MM.1S (cell line): Measurements from ENCODE around the gene CPEB4.

Experiments used
- DNase-seq: peaks from one replicate; pipeline ENCODE4 v3.0.0-alpha.2; 2015
- H2AFZ ChIP-seq: fragments of 300-600 bp; sonication (generic); 2 replicates; pipeline ENCODE4 v1.6.0; 2016; ENCODE audit warnings: antibody characterized with exemption, low read length
- H3F3A ChIP-seq: fragments of 300-600 bp; sonication (generic); 2 replicates; pipeline ENCODE4 v1.6.1; 2016; ENCODE audit warnings: mild to moderate bottlenecking, antibody characterized with exemption, low read length, moderate library complexity, mixed read lengths; ENCODE audit not compliant: insufficient read depth
- H3K27ac ChIP-seq: fragments of 300-600 bp; sonication (generic); 2 replicates; pipeline ENCODE4 v1.5.1; 2016; ENCODE audit warnings: mild to moderate bottlenecking, low read length
- H3K27me3 ChIP-seq: fragments of 300-600 bp; sonication (generic); replicated peaks from 2 replicates; pipeline ENCODE4 v1.6.0; 2016; ENCODE audit warnings: low read length; ENCODE audit not compliant: insufficient read depth
- H3K36me3 ChIP-seq: fragments of 300-600 bp; sonication (generic); replicated peaks from 2 replicates; pipeline ENCODE4 v1.6.1; 2016; ENCODE audit warnings: mild to moderate bottlenecking, low read length, mixed read lengths; ENCODE audit not compliant: insufficient read depth
- H3K4me1 ChIP-seq: fragments of 300-600 bp; sonication (generic); 2 replicates; pipeline ENCODE4 v1.6.1; 2016; ENCODE audit warnings: low read length, mixed read lengths
- H3K4me2 ChIP-seq: fragments of 300-600 bp; sonication (generic); 2 replicates; pipeline ENCODE4 v1.6.0; 2016; ENCODE audit warnings: low read depth, low read length
- H3K4me3 ChIP-seq: fragments of 300-600 bp; sonication (generic); 2 replicates; pipeline ENCODE4 v1.5.1; 2016; ENCODE audit warnings: low read length, mixed read lengths
- H3K79me2 ChIP-seq: fragments of 300-600 bp; sonication (generic); 2 replicates; pipeline ENCODE4 v1.6.1; 2016; ENCODE audit warnings: mixed run types, low read length, mixed read lengths
- H3K9ac ChIP-seq: fragments of 300-600 bp; sonication (generic); 2 replicates; pipeline ENCODE4 v1.6.1; 2016; ENCODE audit warnings: low read length, mixed read lengths
- H3K9me2 ChIP-seq: fragments of 300-600 bp; sonication (generic); replicated peaks from 2 replicates; pipeline ENCODE4 v1.6.1; 2016; ENCODE audit warnings: mild to moderate bottlenecking, low read length, mixed read lengths; ENCODE audit not compliant: insufficient read depth
- H3K9me3 ChIP-seq: fragments of 300-600 bp; sonication (generic); replicated peaks from 2 replicates; pipeline ENCODE4 v1.6.1; 2016; ENCODE audit warnings: mild to moderate bottlenecking, low read length, mixed read lengths; ENCODE audit not compliant: insufficient read depth
- H4K20me1 ChIP-seq: fragments of 300-600 bp; sonication (generic); 2 replicates; pipeline ENCODE4 v1.6.1; 2016; ENCODE audit warnings: mild to moderate bottlenecking, low read length, moderate library complexity, mixed read lengths; ENCODE audit not compliant: insufficient read depth
- CTCF ChIP-seq: fragments of 300-600 bp; sonication (generic); IDR thresholded peaks from 2 replicates; pipeline ENCODE4 v1.5.1; 2016; ENCODE audit warnings: antibody characterized with exemption, low read length, mixed read lengths
- EZH2 ChIP-seq: fragments of 300-600 bp; sonication (generic); optimal IDR thresholded peaks from 2 replicates; pipeline ENCODE3; 2017; ENCODE audit warnings: low read depth, mild to moderate bottlenecking, antibody characterized with exemption, low read length, mixed read lengths
- EZH2phosphoT487 ChIP-seq: fragments of 300-600 bp; sonication (generic); IDR thresholded peaks from 2 replicates; pipeline ENCODE4 v1.6.1; 2018; ENCODE audit warnings: antibody characterized with exemption, low read length

CPEB4 gene

DNA sequence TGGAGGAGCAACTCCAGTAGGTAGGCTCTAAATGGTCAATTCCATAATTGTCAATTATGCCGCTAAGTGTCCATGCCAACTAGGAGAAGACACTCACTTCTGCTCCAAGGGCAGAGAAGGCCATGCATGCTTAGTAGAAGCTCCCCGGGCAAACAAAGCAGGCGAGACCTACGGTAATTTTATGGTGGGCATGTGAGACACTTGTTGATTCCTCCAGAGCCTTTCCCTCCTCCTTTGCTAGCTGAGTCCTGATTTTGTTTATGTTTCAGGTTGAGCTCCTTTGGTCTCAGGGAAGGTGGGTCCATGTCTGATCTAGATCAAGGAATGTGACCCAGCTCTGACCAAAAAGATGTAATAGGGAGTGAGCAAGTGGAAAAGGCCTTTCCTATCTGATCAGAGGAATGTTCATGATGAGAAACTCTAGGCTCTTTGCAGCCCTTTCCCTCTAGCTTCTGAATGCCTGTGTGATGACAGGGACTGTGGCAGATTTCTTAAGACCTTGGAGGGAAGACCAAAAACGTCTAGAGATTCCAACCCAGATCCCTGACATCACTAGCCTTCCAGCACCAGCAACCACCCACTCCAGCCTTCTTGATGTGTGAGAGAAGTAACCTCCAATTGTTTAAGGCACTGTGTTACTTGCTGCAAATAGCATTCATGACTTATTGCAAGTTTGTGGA lies 7.7 kb upstream of the CPEB4 start:
- Histone ChIP-seq H4K20me1 (no peaks in the 10 kb centered on the region), H3K79me2 (peaks cover 4% of the 10 kb centered on the region; the same call in 1 of the 2 replicates), H3K27me3 (no peaks in the 10 kb centered on the region), H3F3A (peaks cover 26% of the 10 kb centered on the region), H3K9me2 (no peaks in the 10 kb centered on the region), H3K4me1 (peaks cover 29% of the 10 kb centered on the region), H3K36me3 (no peaks in the 10 kb centered on the region), H3K4me3 (no peak overlapping the region), H3K9me3 (no peaks in the 10 kb centered on the region), H3K27ac (no peak overlapping the region), H3K9ac (no peak overlapping the region), H2AFZ (no peak overlapping the region), H3K4me2 (no peak overlapping the region)
- no peak for DNase-seq
- TF ChIP-seq EZH2 (no peak), CTCF (no peak), EZH2phosphoT487 (no peak)

DNA sequence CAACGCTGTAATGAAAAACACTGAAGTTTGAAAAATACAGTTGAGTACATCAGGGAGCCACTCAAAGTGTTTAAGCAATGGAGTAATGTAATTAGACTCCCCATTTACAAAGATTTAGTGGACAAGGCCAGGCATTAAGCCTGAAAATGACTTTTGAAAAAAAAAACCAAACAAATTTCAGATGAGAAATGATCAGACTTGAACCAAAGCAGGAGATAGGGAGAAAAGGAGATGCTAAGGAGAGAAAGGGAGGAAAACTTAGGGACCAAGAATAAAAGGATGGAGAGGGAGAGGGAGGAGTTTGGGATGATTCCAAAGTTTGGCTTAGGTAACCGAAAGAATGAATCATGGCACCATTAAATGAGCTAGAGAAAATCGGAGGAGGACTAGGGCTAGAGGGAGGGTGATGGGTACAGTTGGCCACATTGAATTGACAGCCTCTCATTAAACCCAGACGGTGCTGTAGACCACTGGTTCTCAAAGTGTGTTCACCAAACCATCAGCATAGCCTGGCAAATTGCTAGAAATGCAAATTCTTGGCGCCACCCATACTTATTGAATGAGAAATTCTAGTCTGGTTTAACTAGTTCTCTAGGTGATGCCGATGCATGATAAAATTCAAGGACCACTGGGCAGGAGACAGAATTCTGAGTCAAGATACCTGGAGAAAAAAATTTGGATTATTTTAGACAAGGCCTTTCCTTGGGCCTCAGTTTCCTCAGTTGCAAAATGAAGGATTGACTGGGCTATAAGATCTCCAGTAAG lies 6.2 kb upstream of the CPEB4 start:
- H3F3A ChIP-seq: peaks cover 35% of the 10 kb centered on the region
- no peak overlapping the region for H3K27ac ChIP-seq
- no peak overlapping the region for H3K4me2 ChIP-seq
- TF ChIP-seq CTCF: no peak
- TF ChIP-seq EZH2: no peak
- no peak for TF ChIP-seq EZH2phosphoT487
- no peaks in the 10 kb centered on the region for H3K9me2 ChIP-seq
- H3K4me1 ChIP-seq: peaks cover 44% of the 10 kb centered on the region
- no peaks in the 10 kb centered on the region for H4K20me1 ChIP-seq
- no peaks in the 10 kb centered on the region for H3K36me3 ChIP-seq
- peaks cover 16% of the 10 kb centered on the region for H3K79me2 ChIP-seq
- H2AFZ ChIP-seq: no peak overlapping the region
- H3K4me3 ChIP-seq: no peak overlapping the region
- no peaks in the 10 kb centered on the region for H3K9me3 ChIP-seq
- H3K27me3 ChIP-seq: no peaks in the 10 kb centered on the region
- no peak for DNase-seq
- no peak overlapping the region for H3K9ac ChIP-seq

GRCh38 chr5:173882632-173883031 lies 5.5 kb upstream of the CPEB4 start:
- Histone ChIP-seq H3K9me3 (no peaks in the 10 kb centered on the region), H3K36me3 (no peaks in the 10 kb centered on the region), H2AFZ (no peak overlapping the region), H3K4me2 (no peak overlapping the region), H3K4me3 (no peak overlapping the region), H3K27me3 (no peaks in the 10 kb centered on the region), H3K9ac (no peak overlapping the region), H3K27ac (no peak overlapping the region), H3K9me2 (no peaks in the 10 kb centered on the region), H3K4me1 (peaks cover 48% of the 10 kb centered on the region), H3F3A (peaks cover 41% of the 10 kb centered on the region), H3K79me2 (peaks cover 21% of the 10 kb centered on the region), H4K20me1 (no peaks in the 10 kb centered on the region)
- no peak for TF ChIP-seq CTCF
- TF ChIP-seq EZH2: no peak
- TF ChIP-seq EZH2phosphoT487: no peak
- DNase-seq: no peak
